ENCODE results near the gene CRTC3. TPM values are rescaled to one million over a fixed set of nuclear protein-coding genes. Genes with fewer than 3 reads are reported as not detected.

The CRTC3 gene
- total RNA-seq, 3 donors from 2014 or later (not counting 1 experiment from before 2014, with no cell fraction given): 68.8 to 101 (median 92.4) TPM

DNA sequence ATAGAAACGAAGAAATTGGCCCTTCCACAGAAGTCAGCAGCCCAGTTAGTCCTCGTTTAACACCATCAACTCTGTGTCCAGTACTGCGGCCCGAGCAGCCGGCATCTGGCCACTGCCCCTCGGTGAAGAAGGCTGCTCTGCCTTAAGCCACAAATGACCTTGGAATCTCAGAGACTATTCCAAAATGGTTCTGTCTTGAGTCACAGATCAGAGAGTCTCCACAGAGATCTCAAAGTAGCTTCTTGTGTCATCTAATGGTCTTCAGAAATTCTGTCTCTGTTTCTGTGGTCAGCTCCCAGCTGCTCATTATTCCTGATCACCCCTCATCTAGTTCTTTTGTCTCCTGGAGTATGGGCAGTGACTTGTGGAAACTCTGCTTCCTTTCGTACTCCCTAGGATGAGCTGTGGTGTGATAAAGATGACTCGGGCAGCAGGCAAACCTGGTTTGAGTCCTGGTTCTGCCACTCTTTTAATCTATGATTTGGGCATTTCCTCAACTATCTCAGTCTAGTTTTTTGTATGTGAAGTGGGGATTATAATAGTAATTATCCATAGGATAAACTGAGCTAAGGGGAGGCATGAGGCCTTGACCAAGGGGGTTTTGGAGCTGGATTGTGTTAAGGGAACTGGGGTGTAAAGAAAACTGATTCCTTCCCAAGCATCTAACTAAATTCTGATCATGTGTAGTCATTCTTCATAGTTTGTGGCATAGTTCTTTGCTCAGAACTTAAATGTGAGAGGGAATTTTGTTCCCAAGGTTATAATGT, 22.6 kb downstream of the CRTC3 start:
- TF ChIP-seq, protein P1, sequence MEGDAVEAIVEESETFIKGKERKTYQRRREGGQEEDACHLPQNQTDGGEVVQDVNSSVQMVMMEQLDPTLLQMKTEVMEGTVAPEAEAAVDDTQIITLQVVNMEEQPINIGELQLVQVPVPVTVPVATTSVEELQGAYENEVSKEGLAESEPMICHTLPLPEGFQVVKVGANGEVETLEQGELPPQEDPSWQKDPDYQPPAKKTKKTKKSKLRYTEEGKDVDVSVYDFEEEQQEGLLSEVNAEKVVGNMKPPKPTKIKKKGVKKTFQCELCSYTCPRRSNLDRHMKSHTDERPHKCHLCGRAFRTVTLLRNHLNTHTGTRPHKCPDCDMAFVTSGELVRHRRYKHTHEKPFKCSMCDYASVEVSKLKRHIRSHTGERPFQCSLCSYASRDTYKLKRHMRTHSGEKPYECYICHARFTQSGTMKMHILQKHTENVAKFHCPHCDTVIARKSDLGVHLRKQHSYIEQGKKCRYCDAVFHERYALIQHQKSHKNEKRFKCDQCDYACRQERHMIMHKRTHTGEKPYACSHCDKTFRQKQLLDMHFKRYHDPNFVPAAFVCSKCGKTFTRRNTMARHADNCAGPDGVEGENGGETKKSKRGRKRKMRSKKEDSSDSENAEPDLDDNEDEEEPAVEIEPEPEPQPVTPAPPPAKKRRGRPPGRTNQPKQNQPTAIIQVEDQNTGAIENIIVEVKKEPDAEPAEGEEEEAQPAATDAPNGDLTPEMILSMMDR (IDR thresholded peaks at IDR 0.05): no peak
- DNase-seq: no peak
- peaks cover 44 to 56% of the 10 kb centered on the region in 2 donors for H3K4me1 Mint-ChIP-seq
- no peaks in the 10 kb centered on the region for H3K9me3 Mint-ChIP-seq
- H3K4me3 Mint-ChIP-seq: no peak overlapping the region
- Histone ChIP-seq H3K36me3 (ENCODE audit: control insufficient read depth, insufficient read depth, low read length) (peaks cover 2% of the 10 kb centered on the region), H3K4me3 (ENCODE audit: low read length) (no peak overlapping the region), H3K27me3 (ENCODE audit: control insufficient read depth, insufficient read depth, low read length) (no peaks in the 10 kb centered on the region), H3K9me3 (ENCODE audit: control insufficient read depth, insufficient read depth, low read length) (no peaks in the 10 kb centered on the region), H3K4me1 (ENCODE audit: control insufficient read depth, insufficient read depth, low read length) (peaks cover 13% of the 10 kb centered on the region), H3K27ac (ENCODE audit: low read length) (no peak overlapping the region)
- no peaks in the 10 kb centered on the region for H3K27me3 Mint-ChIP-seq (ENCODE audit: low read depth in 2 of 2)
- H3K27ac Mint-ChIP-seq: peak overlapping the region; percentile 50 to 74
- 97% methylated on average over 8 of the region's 8 CpGs for WGBS (ENCODE audit: insufficient coverage)
- no peak for ATAC-seq
- intact Hi-C loops (cut with micrococcal nuclease): no loop called here
- no peaks in the 10 kb centered on the region for H3K36me3 Mint-ChIP-seq

- H3K27me3 ChIP-seq (ENCODE audit: control insufficient read depth, insufficient read depth, low read length): no peaks in the 10 kb centered on the region
Observed at GRCh38 chr15:90552929-90553211, 23.1 kb downstream of the CRTC3 start.

DNA sequence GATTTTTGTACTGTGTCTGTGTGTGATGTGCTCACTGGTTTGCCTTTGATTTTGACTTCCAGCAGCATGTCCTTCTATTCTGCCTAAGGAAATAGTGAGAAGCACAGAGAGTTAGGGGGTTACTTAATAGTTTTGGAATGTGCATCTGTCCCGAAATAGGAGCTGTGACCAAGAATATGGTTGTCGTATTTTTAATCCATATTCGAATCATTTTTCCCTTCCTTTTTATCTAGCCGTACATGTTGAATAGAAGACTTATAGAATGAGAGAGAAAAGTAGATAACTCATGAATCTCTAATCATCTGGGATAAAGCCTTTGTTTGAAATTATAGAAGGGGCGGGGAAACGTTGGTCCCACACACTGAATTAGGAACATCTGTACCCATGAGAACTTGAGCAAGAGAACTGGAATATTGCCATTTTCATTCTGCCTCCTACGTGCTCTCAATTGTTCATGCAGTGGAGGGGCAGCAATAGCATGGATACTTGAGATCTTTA, 23.6 kb downstream of the CRTC3 start:
- TF ChIP-seq, protein P1 (IDR thresholded peaks at IDR 0.05): no peak
- Histone ChIP-seq H3K4me3 (ENCODE audit: low read length) (no peak overlapping the region), H3K9me3 (ENCODE audit: control insufficient read depth, insufficient read depth, low read length) (no peaks in the 10 kb centered on the region), H3K36me3 (ENCODE audit: control insufficient read depth, insufficient read depth, low read length) (peaks cover 2% of the 10 kb centered on the region), H3K27ac (ENCODE audit: low read length) (no peak overlapping the region), H3K4me1 (ENCODE audit: control insufficient read depth, insufficient read depth, low read length) (peaks cover 17% of the 10 kb centered on the region), H3K27me3 (ENCODE audit: control insufficient read depth, insufficient read depth, low read length) (no peaks in the 10 kb centered on the region)
- no peaks in the 10 kb centered on the region for H3K9me3 Mint-ChIP-seq
- ATAC-seq (no peak), DNase-seq (no peak)
- 85% methylated on average over 3 of the region's 7 CpGs for WGBS (ENCODE audit: insufficient coverage)
- no peaks in the 10 kb centered on the region for H3K36me3 Mint-ChIP-seq
- intact Hi-C loops (cut with micrococcal nuclease): no loop called here
- no peak overlapping the region for H3K4me3 Mint-ChIP-seq
- H3K27ac Mint-ChIP-seq: peak overlapping the region; percentile 50 to 74
- peaks cover 44 to 58% of the 10 kb centered on the region in 2 donors for H3K4me1 Mint-ChIP-seq
- H3K27me3 Mint-ChIP-seq (ENCODE audit: low read depth in 2 of 2): no peaks in the 10 kb centered on the region

More at GRCh38 chr15:90552929-90553211, 23.1 kb downstream of the CRTC3 start:
- peaks cover 2% of the 10 kb centered on the region for H3K36me3 ChIP-seq (ENCODE audit: control insufficient read depth, insufficient read depth, low read length)
- H3K27ac ChIP-seq (ENCODE audit: low read length): no peak overlapping the region
- ATAC-seq (no peak), DNase-seq (no peak)
- peaks cover 17% of the 10 kb centered on the region for H3K4me1 ChIP-seq (ENCODE audit: control insufficient read depth, insufficient read depth, low read length)
- H3K4me3 ChIP-seq (ENCODE audit: low read length): no peak overlapping the region
- H3K27ac Mint-ChIP-seq: peak overlapping the region; percentile 50 to 74
- peaks cover 44 to 56% of the 10 kb centered on the region in 2 donors for H3K4me1 Mint-ChIP-seq
- no peaks in the 10 kb centered on the region for H3K27me3 Mint-ChIP-seq (ENCODE audit: low read depth in 2 of 2)
- H3K36me3 Mint-ChIP-seq: no peaks in the 10 kb centered on the region
- TF ChIP-seq, protein P1 (IDR thresholded peaks at IDR 0.05): no peak
- no CpG with 5 or more reads among the region's 1 CpG for WGBS (ENCODE audit: insufficient coverage)
- H3K9me3 Mint-ChIP-seq: no peaks in the 10 kb centered on the region
- no peaks in the 10 kb centered on the region for H3K9me3 ChIP-seq (ENCODE audit: control insufficient read depth, insufficient read depth, low read length)
- intact Hi-C loops (cut with micrococcal nuclease): no loop called here
- no peak overlapping the region for H3K4me3 Mint-ChIP-seq

Measured in natural killer cell (primary cell).